ENCODE measurements around the gene PDE1A.

PDE1A gene

GRCh38 chr2:182247831-182248230 lies 179.0 kb downstream of the PDE1A start:
- Histone ChIP-seq H3K9me3 (ENCODE audit: control insufficient read depth, insufficient read depth, low read depth, low read length) (no peaks in the 10 kb centered on the region), H3K4me3 (ENCODE audit: low read depth, low read length) (no peak overlapping the region), H3K36me3 (ENCODE audit: control insufficient read depth in 2 of 2, insufficient read depth in 1 of 2, low read length in 2 of 2) (no peaks in the 10 kb centered on the region), H3K4me1 (ENCODE audit: control insufficient read depth, insufficient read depth, low read length) (no peaks in the 10 kb centered on the region), H3K27ac (ENCODE audit: extremely low read depth, low read depth, low read length) (no peak overlapping the region)
- TF ChIP-seq KLF7 (tag by site-specific recombination; IDR thresholded peaks at IDR 0.05; ENCODE audit: borderline replicate concordance): no peak
- TF ChIP-seq YY1 (tag by site-specific recombination; IDR thresholded peaks at IDR 0.05): no peak
- TF ChIP-seq SCRT2 (tag by site-specific recombination; IDR thresholded peaks at IDR 0.05): no peak
- no peak for TF ChIP-seq ZNF184 (tag by site-specific recombination; IDR thresholded peaks at IDR 0.05)
- no peak for TF ChIP-seq ZNF610 (tag by site-specific recombination; IDR thresholded peaks at IDR 0.05; ENCODE audit: borderline replicate concordance)
- TF ChIP-seq ZNF274 (IDR thresholded peaks at IDR 0.05; ENCODE audit: low read length): no peak
- TF ChIP-seq ZNF274 (tag by site-specific recombination; IDR thresholded peaks at IDR 0.05; ENCODE audit: borderline replicate concordance): no peak
- no peak for TF ChIP-seq ZNF341 (tag by site-specific recombination; IDR thresholded peaks at IDR 0.05; ENCODE audit: low read depth)
- TF ChIP-seq ZNF121 (tag by site-specific recombination; IDR thresholded peaks at IDR 0.05): no peak
- no peak for TF ChIP-seq ZNF658 (tag by site-specific recombination; IDR thresholded peaks at IDR 0.05)
- TF ChIP-seq ZNF311 (tag by site-specific recombination; IDR thresholded peaks at IDR 0.05; ENCODE audit: borderline replicate concordance): no peak
- no peak for TF ChIP-seq ZNF133 (tag by site-specific recombination; IDR thresholded peaks at IDR 0.05)
- TF ChIP-seq ZNF560 (tag by site-specific recombination; IDR thresholded peaks at IDR 0.05; ENCODE audit: borderline replicate concordance): no peak
- TF ChIP-seq WT1 (tag by site-specific recombination; IDR thresholded peaks at IDR 0.05): no peak
- TF ChIP-seq PBX3 (CRISPR knock-in tag; IDR thresholded peaks at IDR 0.05): no peak
- TF ChIP-seq BCL11B (tag by site-specific recombination; IDR thresholded peaks at IDR 0.05; ENCODE audit: low read depth): no peak
- TF ChIP-seq ZNF580 (tag by site-specific recombination; IDR thresholded peaks at IDR 0.05): no peak
- no peak for TF ChIP-seq ZNF561 (tag by site-specific recombination; IDR thresholded peaks at IDR 0.05; ENCODE audit: borderline replicate concordance)
- no peak for TF ChIP-seq ZNF621 (tag by site-specific recombination; IDR thresholded peaks at IDR 0.05)
- ChIA-PET CTCF (no interaction called here), POLR2A (no interaction called here)

GRCh38 chr2:182245963-182246362 lies 180.9 kb downstream of the PDE1A start:
- POLR2A ChIA-PET: no interaction called here
- CTCF ChIA-PET: interaction anchor here (0.7 kb wide), 1 partner anchor 13 kb away, joined by 4 read pairs; no protein-coding TSS in a partner anchor
- Histone ChIP-seq H3K36me3 (ENCODE audit: control insufficient read depth in 2 of 2, insufficient read depth in 1 of 2, low read length in 2 of 2) (no peaks in the 10 kb centered on the region), H3K4me1 (ENCODE audit: control insufficient read depth, insufficient read depth, low read length) (no peaks in the 10 kb centered on the region), H3K9me3 (ENCODE audit: control insufficient read depth, insufficient read depth, low read depth, low read length) (no peaks in the 10 kb centered on the region), H3K27ac (ENCODE audit: extremely low read depth, low read depth, low read length) (no peak overlapping the region), H3K4me3 (ENCODE audit: low read depth, low read length) (no peak overlapping the region)
- TF ChIP-seq ZNF274 (IDR thresholded peaks at IDR 0.05; ENCODE audit: low read length) (no peak), ZNF274 (tag by site-specific recombination; IDR thresholded peaks at IDR 0.05; ENCODE audit: borderline replicate concordance) (no peak), ZNF211 (tag by site-specific recombination; IDR thresholded peaks at IDR 0.05; ENCODE audit: low read depth) (no peak), ZNF530 (tag by site-specific recombination; IDR thresholded peaks at IDR 0.05; ENCODE audit: low read depth) (no peak), EGR2 (tag by site-specific recombination; IDR thresholded peaks at IDR 0.05; ENCODE audit: low read depth) (no peak), SCRT1 (tag by site-specific recombination; IDR thresholded peaks at IDR 0.05; ENCODE audit: borderline replicate concordance) (no peak), GLI2 (tag by site-specific recombination; IDR thresholded peaks at IDR 0.05; ENCODE audit: borderline replicate concordance, low read depth) (no peak), ZNF148 (tag by site-specific recombination; IDR thresholded peaks at IDR 0.05; ENCODE audit: borderline replicate concordance) (no peak), ZNF768 (tag by site-specific recombination; IDR thresholded peaks at IDR 0.05) (no peak), ZNF248 (tag by site-specific recombination; IDR thresholded peaks at IDR 0.05) (no peak), ZBTB8A (tag by site-specific recombination; IDR thresholded peaks at IDR 0.05) (no peak), SETDB1 (IDR thresholded peaks at IDR 0.05; ENCODE audit: insufficient read length, low read length) (no peak), ZNF48 (tag by site-specific recombination; IDR thresholded peaks at IDR 0.05) (no peak), ZNF302 (tag by site-specific recombination; IDR thresholded peaks at IDR 0.05; ENCODE audit: low read depth) (no peak), ZNF747 (tag by site-specific recombination; IDR thresholded peaks at IDR 0.05) (no peak), PRDM6 (tag by site-specific recombination; IDR thresholded peaks at IDR 0.05) (no peak), KLF1 (tag by site-specific recombination; IDR thresholded peaks at IDR 0.05) (no peak)
